HG03439 (cell line): ENCODE results near the gene TRAP1.
A peak's percentile ranks its signal among the peaks of the same experiment; 100 is the strongest.
"Not testable (repeated sequence)": the region's sequence is repeated elsewhere in the genome, so short reads cannot be mapped to it uniquely, and the experiment has no call there.

Source experiments
- ATAC-seq: cut with Tn5 transposase; IDR thresholded peaks from one replicate; pipeline ENCODE4 v1.9.1; 2021; ENCODE audit warnings: mild to moderate bottlenecking, moderate library complexity; ENCODE audit not compliant: unreplicated experiment

Gene TRAP1

GRCh38 chr16:3618769-3619141 is 98.6 kb downstream of the TRAP1 start:
- ATAC-seq: no peak

GRCh38 chr16:3612510-3613466 is 104.5 kb downstream of the TRAP1 start:
- no peak for ATAC-seq

- ATAC-seq: peak; percentile 79
These were observed 106.0 kb downstream of the TRAP1 start, which contains the start of gene SLX4 for GRCh38 chr16:3611146-3611975. SLX4 (minus strand) TSS chr16:3611606; CDS start chr16:3608964, 2,642 bp downstream.

- peak; percentile 12 for ATAC-seq
These were observed 106.6 kb downstream of the TRAP1 start for GRCh38 chr16:3610698-3611145.

GRCh38 chr16:3609895-3610697 is 107.2 kb downstream of the TRAP1 start:
- no peak for ATAC-seq

- ATAC-seq: not testable (repeated sequence)
These were observed 108.3 kb downstream of the TRAP1 start for GRCh38 chr16:3608976-3609375.

- ATAC-seq: no peak
These were observed 109.3 kb downstream of the TRAP1 start for GRCh38 chr16:3608069-3608468.
